SKM-1 (cell line): Measurements from ENCODE around the gene MAP2K3.
"Not testable (repeated sequence)": the region's sequence is repeated elsewhere in the genome, so short reads cannot be mapped to it uniquely, and the experiment has no call there.

Experiments used
- DNase-seq: peaks from one replicate; lab custom pipeline; 2025; ENCODE audit not compliant: unreplicated experiment; lab: John Stamatoyannopoulos, UW

MAP2K3 gene

GRCh38 chr17:21310061-21310765, 25.7 kb downstream of the MAP2K3 start:
- DNase-seq, result not testable (repeated sequence)

GRCh38 chr17:21310766-21311602, 26.5 kb downstream of the MAP2K3 start:
- DNase-seq, result not testable (repeated sequence)

- no peak for DNase-seq
Measured at GRCh38 chr17:21313320-21313719, 28.8 kb downstream of the MAP2K3 start.

- not testable (repeated sequence) for DNase-seq
Measured at GRCh38 chr17:21313761-21314160, 29.2 kb downstream of the MAP2K3 start.

- not testable (repeated sequence) for DNase-seq
Measured at GRCh38 chr17:21314261-21314664, 29.8 kb downstream of the MAP2K3 start.

GRCh38 chr17:21314701-21315111, 30.2 kb downstream of the MAP2K3 start:
- DNase-seq, result not testable (repeated sequence)

- not testable (repeated sequence) for DNase-seq
Measured at GRCh38 chr17:21315246-21316000, 30.9 kb downstream of the MAP2K3 start.

DNA sequence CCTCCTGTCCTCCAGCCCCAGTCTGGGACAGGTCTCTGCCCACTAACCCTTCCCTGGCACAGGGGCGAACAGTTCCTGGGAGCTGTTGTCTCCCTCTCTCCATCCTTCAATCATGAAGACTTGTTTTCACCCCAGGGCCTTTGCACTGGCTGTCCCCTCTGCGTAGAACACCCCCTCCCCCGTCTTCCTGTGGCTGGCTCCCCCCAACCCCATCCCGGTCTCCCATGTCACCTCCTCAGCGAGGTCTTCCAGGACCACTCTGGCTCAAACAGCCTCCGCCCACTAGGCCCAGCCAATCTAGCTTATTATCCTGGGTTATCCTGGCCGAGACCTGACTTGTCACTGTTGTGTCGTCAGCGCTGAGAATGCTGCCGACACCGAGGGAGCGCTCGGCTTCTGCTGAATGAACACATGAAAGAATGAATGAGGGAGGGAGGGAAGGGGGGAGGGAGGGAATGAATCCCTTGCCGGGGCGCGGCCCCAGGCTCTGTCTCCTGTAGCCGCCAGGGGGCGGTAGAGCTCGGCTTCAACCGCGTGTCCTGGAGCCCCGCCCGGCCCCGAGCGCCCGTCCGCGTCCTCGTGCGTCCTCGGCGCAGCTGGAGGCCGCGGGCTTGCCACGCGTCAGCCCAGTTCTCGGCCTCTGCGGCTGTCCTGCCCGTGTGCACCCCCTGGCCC, 31.8 kb downstream of the MAP2K3 start:
- not testable (repeated sequence) for DNase-seq

- DNase-seq, result not testable (repeated sequence)
Measured at GRCh38 chr17:21316887-21317500, 32.5 kb downstream of the MAP2K3 start.

DNA sequence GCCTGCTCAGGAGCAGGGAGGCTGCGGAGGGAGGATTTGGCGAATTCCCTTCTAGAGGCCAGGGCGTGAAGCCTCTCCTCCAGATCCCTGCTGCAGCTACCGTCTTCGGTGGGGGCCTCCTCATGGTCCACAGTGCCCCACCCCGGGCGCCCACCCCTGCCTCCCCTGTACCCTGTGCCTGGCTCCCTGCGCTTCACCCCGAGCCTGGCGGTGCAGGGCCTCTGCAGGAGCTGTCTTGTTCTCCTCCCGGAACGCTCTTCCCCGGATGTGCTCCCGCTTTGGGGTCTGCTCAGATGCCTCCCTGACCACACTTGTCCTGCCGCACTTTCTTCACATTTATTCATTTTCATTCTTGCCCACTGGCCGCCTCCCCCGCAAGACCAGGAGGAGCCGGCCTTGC, 33.3 kb downstream of the MAP2K3 start:
- DNase-seq, result not testable (repeated sequence)

GRCh38 chr17:21318439-21318838, 33.9 kb downstream of the MAP2K3 start:
- no peak for DNase-seq

DNA sequence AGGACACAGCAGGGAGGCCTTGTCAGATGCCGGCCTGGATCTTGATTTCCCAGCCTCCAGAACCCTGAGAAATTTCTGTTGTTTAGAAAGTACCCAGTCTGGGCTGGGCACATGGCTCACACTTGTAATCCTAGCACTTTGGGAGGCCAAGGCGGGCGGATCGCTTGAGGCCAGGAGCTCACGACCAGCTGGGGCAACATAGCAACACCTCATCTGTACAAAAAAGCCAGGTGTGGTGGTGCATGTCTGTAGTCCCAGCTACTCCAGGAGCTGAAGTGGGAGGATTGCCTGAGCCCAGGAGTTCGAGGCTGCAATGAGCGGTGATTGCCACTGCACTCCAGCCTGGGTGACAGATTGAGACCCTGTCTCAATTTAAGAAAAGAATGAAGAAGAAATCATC, 34.3 kb downstream of the MAP2K3 start:
- DNase-seq, result not testable (repeated sequence)

DNA sequence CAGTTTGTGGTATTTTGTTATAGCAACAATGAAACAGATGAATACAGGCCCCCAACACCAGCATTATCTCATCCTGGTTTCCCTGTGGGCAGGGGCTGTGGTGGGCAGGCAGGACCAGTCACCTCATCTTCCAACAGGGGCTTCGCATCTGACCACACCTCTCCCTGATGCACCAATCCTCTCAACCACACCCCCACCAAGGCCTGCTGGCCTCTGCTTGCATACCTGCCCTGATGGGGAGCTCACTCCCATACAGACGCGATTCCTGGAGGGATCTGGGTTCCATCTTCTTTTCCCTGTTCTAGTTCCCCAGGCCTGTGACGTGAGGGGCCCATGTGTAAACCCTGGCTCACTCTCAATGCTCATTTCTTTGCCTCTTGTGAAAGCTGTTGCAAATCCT, 34.7 kb downstream of the MAP2K3 start:
- DNase-seq, result not testable (repeated sequence)

- not testable (repeated sequence) for DNase-seq
Measured at GRCh38 chr17:21319686-21320375, 35.3 kb downstream of the MAP2K3 start.

GRCh38 chr17:21320430-21320829, 35.9 kb downstream of the MAP2K3 start:
- DNase-seq, result not testable (repeated sequence)

DNA sequence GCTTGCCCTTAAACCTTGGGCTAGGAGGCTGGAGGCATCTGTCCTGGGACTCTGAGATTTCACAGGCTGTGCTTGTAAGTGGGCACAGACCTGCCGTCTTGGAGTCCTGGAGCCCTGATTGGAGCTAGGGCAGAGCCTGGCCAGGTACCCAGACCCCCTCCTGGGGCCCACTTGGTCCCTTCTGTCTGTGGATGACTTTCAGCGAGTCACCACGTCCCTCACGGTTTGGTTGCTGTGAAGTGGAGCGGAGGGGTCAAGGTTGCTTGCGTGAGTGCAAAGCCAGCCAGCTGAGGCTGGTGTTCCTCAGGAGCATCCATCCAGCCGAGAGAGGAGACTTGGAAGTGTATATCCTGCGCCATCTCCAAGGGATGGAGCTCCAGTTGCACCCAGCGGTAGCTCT, 36.5 kb downstream of the MAP2K3 start:
- DNase-seq, result not testable (repeated sequence)

GRCh38 chr17:21321744-21322191, 37.3 kb downstream of the MAP2K3 start:
- not testable (repeated sequence) for DNase-seq

- DNase-seq, result not testable (repeated sequence)
Measured at GRCh38 chr17:21323257-21324111, 39.0 kb downstream of the MAP2K3 start.

GRCh38 chr17:21324741-21325140, 40.2 kb downstream of the MAP2K3 start:
- DNase-seq, result not testable (repeated sequence)
